Activated CD4-positive, alpha-beta T cell treated with anti-CD3 and anti-CD28 coated beads for 36 hours (primary cell): ENCODE data around the gene GBGT1. TPM values are rescaled to one million over a fixed set of nuclear protein-coding genes. Genes with fewer than 3 reads are reported as not detected.
A peak's percentile ranks its signal among the peaks of the same experiment; 100 is the strongest.

Source experiments
- ATAC-seq: fragments of 200-7000 bp; cut with Tn5 transposase; one replicate; pipeline ENCODE4 v1.10.0; 2021; ENCODE audit warnings: mild to moderate bottlenecking, moderate library complexity
- CTCF ChIA-PET: fragments of 350-600 bp; sonication (Branson Sonifier 250); formaldehyde crosslinking; loops from one replicate; lab custom pipeline; 2021; ENCODE audit warnings: antibody characterized with exemption; lab: Charles Lee
- POLR2A ChIA-PET: fragments of 350-600 bp; sonication (Branson Sonifier 250); formaldehyde crosslinking; loops from one replicate; lab custom pipeline; 2021; ENCODE audit warnings: antibody characterized with exemption, inconsistent platforms; lab: Charles Lee
- DNase-seq: peaks from one replicate; pipeline ENCODE4 v3.0.0-alpha.2; 2020
- H3K27ac Mint-ChIP-seq: one replicate; pipeline ENCODE4 v1.8.0; 2021; ENCODE audit warnings: mixed read lengths
- H3K27me3 Mint-ChIP-seq: one replicate; pipeline ENCODE4 v1.8.0; 2021; ENCODE audit warnings: mixed read lengths
- H3K36me3 Mint-ChIP-seq: one replicate; pipeline ENCODE4 v1.8.0; 2021; ENCODE audit warnings: low read depth, mixed read lengths
- H3K4me1 Mint-ChIP-seq: one replicate; pipeline ENCODE4 v1.8.0; 2021; ENCODE audit warnings: mixed read lengths
- H3K4me3 Mint-ChIP-seq: one replicate; pipeline ENCODE4 v1.8.0; 2021; ENCODE audit warnings: mild to moderate bottlenecking, moderate library complexity, mixed read lengths
- H3K9me3 Mint-ChIP-seq: one replicate; pipeline ENCODE4 v1.8.0; 2021; ENCODE audit warnings: low read depth, mixed read lengths
- intact Hi-C, 2 experiments: fragments of 100-400 bp; cut with DNase I in 1 of 2; cut with micrococcal nuclease in 1 of 2; formaldehyde crosslinking; loops; one replicate each; pipeline versions ENCODE4 v1.14.2 to v1.15.1; 2022 to 2024; cut with DNase I, micrococcal nuclease
- total RNA-seq, 2 experiments: library from RNA; stranded (reverse); gene quantifications; one replicate each; pipeline ENCODE4 v1.2.3, GENCODE V29; 2021

Gene GBGT1
- total RNA-seq, 2 experiments from 2014 or later: 3.8 to 4.8 TPM

DNA sequence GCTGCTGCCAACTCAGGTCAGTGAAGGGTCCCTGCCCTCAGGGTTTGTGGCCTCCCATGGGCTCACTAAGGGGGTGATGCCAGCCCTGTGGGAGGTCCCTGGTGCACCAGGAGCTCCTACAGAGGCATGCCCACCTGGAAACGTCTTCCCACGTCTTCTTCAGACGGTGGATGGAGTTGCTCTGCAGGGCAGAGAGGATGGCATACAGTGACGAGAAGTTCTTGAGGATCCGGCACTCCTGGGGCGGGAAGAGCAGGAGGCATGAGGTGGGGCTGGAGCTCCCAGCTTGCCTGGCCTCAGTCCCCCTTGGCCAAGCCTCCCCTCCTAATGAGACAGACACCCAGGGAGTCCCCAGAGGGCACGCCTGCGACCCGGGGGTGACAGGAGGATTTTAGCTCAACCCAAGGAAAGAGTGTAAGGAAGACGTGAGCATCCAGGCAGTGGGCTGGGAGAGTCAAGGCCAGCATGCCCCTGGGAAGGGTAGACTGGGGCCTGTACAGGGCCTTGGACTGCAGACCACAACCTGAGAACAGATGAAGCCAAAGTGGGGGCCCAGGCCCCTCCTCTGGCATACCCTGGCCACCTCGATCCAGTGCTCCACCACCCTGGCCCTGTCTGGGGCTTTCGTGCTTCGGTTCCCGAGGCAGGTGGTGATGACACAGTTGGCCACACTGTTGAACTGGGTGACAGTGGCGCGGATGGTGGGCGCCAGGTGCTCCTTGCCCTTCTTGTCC is 57.0 kb downstream of the GBGT1 start:
- POLR2A ChIA-PET: interaction anchor here (0.6 kb wide), 1 partner anchor 42 kb away, joined by 3 read pairs; no protein-coding TSS in a partner anchor
- Mint-ChIP-seq H3K27ac (no peak overlapping the region), H3K27me3 (no peaks in the 10 kb centered on the region), H3K4me1 (peaks cover 6% of the 10 kb centered on the region), H3K36me3 (peaks cover 41% of the 10 kb centered on the region), H3K4me3 (no peak overlapping the region), H3K9me3 (no peaks in the 10 kb centered on the region)
- ATAC-seq (no peak), DNase-seq (no peak)
- intact Hi-C loops: no loop called here
- CTCF ChIA-PET: interaction anchor here (0.6 to 1.5 kb wide), 5 partner anchors 11 to 41 kb away, joined by 3 to 7 read pairs (median 4); no protein-coding TSS in a partner anchor

DNA sequence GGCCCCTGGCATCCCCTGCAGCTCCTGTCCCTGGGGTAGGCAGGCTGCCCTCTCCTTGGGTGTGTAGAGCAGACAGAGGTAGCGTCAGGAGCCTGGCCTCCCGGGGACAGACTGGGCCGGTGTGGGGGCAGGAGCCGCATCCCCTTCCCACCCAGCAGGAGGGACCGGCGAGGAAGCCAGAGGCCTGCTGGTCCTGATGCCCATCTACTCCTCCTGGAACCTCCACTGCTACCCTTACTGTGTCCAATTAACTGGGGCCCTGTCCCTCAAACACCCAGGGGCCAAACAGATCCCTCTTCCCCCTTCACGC is 58.3 kb downstream of the GBGT1 start:
- H3K4me1 Mint-ChIP-seq: peaks cover 6% of the 10 kb centered on the region
- peaks cover 50% of the 10 kb centered on the region for H3K36me3 Mint-ChIP-seq
- intact Hi-C loops: no loop called here
- no peak for DNase-seq
- ChIA-PET CTCF (interaction anchor here (0.8 to 0.9 kb wide), 3 partner anchors 9 to 42 kb away, joined by 4 to 5 read pairs (median 4); no protein-coding TSS in a partner anchor), POLR2A (no interaction called here)
- H3K27ac Mint-ChIP-seq: no peak overlapping the region
- no peak for ATAC-seq
- no peaks in the 10 kb centered on the region for H3K9me3 Mint-ChIP-seq
- H3K4me3 Mint-ChIP-seq: no peak overlapping the region
- H3K27me3 Mint-ChIP-seq: no peaks in the 10 kb centered on the region

DNA sequence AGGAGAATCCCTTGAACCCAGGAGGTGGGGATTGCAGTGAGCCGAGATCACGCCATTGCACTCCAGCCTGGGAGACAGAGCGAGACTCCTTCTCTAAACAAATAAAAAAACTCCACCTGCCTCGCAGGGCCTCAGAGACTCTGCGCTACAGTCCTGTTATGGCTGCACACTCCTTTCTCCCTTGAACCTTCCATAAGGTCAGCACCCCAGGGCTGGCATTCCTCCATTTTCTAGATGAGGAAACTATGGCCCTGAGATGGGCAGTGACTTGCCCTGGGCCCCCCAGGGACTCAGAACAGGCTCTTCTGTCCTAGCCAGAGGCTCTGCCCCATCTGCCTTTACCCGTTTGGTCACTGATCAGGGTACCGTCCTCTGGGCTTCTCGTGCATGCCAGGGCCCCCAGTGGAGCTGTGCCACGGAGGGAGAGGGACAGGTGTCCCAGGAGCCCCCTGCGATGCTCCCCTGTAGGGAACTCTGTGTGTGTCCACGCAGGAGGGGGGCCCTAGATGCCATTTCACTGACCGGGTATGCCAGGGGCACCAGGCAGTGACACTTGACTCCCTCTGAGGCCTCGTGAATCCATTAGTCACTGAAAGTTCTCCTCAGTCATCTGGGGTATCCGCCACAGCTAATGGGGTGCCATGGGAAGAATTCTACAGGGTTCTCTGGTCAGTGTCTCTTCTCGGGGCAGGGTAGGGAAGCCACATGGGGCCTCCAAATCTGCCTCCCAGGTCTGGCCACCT is 58.8 kb downstream of the GBGT1 start:
- Mint-ChIP-seq H3K9me3 (no peaks in the 10 kb centered on the region), H3K4me3 (no peak overlapping the region), H3K27ac (no peak overlapping the region), H3K4me1 (peaks cover under 1% of the 10 kb centered on the region), H3K27me3 (no peaks in the 10 kb centered on the region), H3K36me3 (peaks cover 51% of the 10 kb centered on the region)
- POLR2A ChIA-PET: no interaction called here
- CTCF ChIA-PET: interaction anchor here (0.9 kb wide), 1 partner anchor 18 kb away, joined by 4 read pairs; no protein-coding TSS in a partner anchor
- DNase-seq (no peak), ATAC-seq (no peak)
- intact Hi-C loops: no loop called here

DNA sequence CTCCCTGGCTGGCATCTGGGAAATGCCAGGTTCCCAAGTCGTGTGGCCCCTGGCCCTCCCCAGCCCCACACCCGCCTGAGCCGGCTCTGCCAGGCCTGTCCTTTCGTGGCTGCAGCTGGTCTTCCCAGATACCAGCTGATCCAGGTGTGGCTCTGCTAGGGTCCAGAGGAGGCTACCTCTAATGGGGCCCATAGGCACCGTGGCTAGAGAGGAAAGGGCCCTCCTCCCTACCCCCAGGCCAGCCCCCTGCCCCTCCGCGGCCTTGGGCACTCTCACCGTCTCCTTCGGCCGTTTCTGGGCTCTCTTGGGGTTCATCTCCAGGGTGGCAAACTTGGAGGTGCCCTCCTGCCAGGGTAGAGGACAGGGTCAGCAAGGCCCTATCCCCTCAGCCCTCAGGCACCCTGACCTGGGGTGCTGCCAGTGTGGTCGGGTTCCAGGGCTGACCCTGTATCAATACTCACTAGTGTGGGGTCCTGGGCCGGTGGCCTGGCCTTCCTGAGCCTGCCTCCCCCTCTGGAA is 59.7 kb downstream of the GBGT1 start:
- no peak for ATAC-seq
- Mint-ChIP-seq H3K27me3 (no peaks in the 10 kb centered on the region), H3K4me3 (no peak overlapping the region), H3K9me3 (no peaks in the 10 kb centered on the region), H3K36me3 (peaks cover 52% of the 10 kb centered on the region), H3K27ac (no peak overlapping the region), H3K4me1 (no peaks in the 10 kb centered on the region)
- ChIA-PET POLR2A (no interaction called here), CTCF (interaction anchor here (0.5 to 3.5 kb wide), 5 partner anchors 40 to 176 kb away, joined by 3 to 24 read pairs (median 3); no protein-coding TSS in a partner anchor)
- no peak for DNase-seq
- intact Hi-C loops: loop anchor here (1.0 kb wide), 2 partner anchors 40 to 44 kb away; no protein-coding TSS in a partner anchor

DNA sequence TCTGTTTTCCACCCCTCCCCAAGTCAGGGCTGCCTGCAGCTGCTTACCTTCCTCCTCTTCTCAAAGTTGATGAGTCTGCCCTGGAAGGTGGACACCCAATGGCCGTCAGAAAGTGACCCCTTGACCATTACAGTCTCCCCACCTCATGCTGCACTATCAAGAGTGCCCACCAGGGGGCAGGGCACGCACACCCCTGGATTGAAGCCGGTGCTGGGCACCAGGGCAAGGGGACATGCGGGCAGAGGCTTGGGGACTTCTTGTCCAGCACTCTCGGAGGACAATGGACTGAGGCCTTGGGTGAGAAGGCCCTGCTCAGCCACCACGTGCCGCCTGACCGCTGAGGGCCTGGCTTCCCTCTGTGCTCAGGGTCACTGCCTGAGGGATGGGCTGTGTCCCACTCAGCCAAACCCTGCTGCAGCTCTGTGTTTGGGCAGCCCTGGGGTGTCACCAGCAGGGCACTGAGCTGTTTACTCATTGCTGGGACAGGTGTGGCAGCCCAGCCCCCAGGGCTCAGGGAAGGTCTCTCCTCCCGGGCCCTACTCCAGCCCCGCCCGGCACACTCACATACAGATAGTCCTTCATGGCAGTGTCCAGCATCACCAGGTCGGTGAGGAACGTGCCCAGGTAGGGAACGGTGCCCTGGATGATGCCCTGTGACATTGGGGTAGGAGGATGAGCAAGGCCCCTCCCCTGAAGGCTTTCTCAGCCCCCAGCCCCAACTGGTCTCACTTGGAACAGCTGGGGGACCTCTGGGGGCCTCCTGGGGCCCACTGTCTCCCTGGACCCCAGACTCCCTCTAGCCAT is 60.3 kb downstream of the GBGT1 start:
- ChIA-PET CTCF (interaction anchor here (0.5 to 3.5 kb wide), 8 partner anchors 10 to 176 kb away, joined by 3 to 24 read pairs (median 3); no protein-coding TSS in a partner anchor), POLR2A (no interaction called here)
- Mint-ChIP-seq H3K27ac (no peak overlapping the region), H3K4me1 (no peaks in the 10 kb centered on the region), H3K36me3 (peaks cover 57% of the 10 kb centered on the region), H3K4me3 (no peak overlapping the region), H3K9me3 (no peaks in the 10 kb centered on the region), H3K27me3 (no peaks in the 10 kb centered on the region)
- ATAC-seq (peak; percentile 60), DNase-seq (peak; percentile 68)
- intact Hi-C loops: loop anchor here (1.0 kb wide), 2 partner anchors 41 to 45 kb away; no protein-coding TSS in a partner anchor

Other genes with a start within 250 kb of the GBGT1 start
- 10 to 100 TPM; 23.9 to 28.6 TPM for gene TSC1, start 219.3 kb downstream of the GBGT1 start, total RNA-seq
- under 1 TPM in 1 of 2 experiments, not detected in 1; 0.19 TPM for gene GFI1B, start 185.2 kb downstream of the GBGT1 start, total RNA-seq
- 10 to 100 TPM; 81.3 to 84.5 TPM for gene GTF3C5, start 132.9 kb downstream of the GBGT1 start, total RNA-seq
- 1 to 10 TPM in 1 of 2 experiments, under 1 TPM in 1; 0.98 to 1.2 TPM for gene CEL, start 101.9 kb downstream of the GBGT1 start, total RNA-seq
- 10 to 100 TPM; 65.1 to 78.6 TPM for gene RALGDS, start 42.7 kb downstream of the GBGT1 start, total RNA-seq
- not detected for gene OBP2B, start 45.3 kb upstream of the GBGT1 start, total RNA-seq
- under 1 TPM in 1 of 2 experiments, not detected in 1; 0.09 TPM for gene ABO, start 111.3 kb upstream of the GBGT1 start, total RNA-seq
- 10 to 100 TPM; 22.4 to 24.3 TPM for gene SURF6, start 172.3 kb upstream of the GBGT1 start, total RNA-seq
- gene MED22, start 184.2 kb upstream of the GBGT1 start, total RNA-seq: 10 to 100 TPM; 22.9 to 26.4 TPM
- 1,000 to 10,000 TPM; 3,179 to 3,246 TPM for gene RPL7A, start 184.3 kb upstream of the GBGT1 start, total RNA-seq
- 10 to 100 TPM; 17.4 to 29.1 TPM for gene SURF1, start 192.6 kb upstream of the GBGT1 start, total RNA-seq
- 10 to 100 TPM; 17.3 to 21.8 TPM for gene SURF2, start 192.6 kb upstream of the GBGT1 start, total RNA-seq
- gene SURF4, start 212.1 kb upstream of the GBGT1 start, total RNA-seq: 100 to 1,000 TPM; 283 to 349 TPM
- under 1 TPM; 0.40 to 0.82 TPM for gene STKLD1, start 212.5 kb upstream of the GBGT1 start, total RNA-seq